Measurements from ENCODE around the gene KY. TPM values are rescaled to one million over a fixed set of nuclear protein-coding genes. Genes with fewer than 3 reads are reported as not detected.

The KY gene
- total RNA-seq, 1 experiment from 2014 or later, result not detected

DNA sequence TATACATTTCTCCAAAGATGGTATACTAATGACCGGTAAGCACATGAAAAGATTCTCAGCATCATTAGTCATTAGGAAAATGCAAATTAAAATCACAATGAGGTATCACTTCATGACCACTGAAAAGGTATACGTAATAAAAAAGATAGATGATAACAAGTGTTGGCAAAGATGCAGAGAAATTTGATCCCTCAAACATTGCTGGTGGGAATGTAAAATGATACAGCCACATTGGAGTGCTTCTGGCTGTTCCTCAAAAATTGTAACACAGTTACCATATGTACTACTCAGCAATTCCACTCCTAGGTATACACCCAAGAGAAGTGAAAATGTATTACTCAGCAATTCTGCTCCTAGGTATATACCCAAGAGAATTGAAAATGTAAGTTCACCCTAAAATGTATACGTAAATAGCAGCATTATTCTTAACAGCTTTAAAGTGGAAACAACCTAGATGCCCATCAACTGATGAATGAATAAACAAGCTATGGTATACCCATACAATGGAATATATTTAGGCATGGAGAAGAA lies 25.0 kb upstream of the KY start:
- no peak for DNase-seq (ENCODE audit: low read depth)

DNA sequence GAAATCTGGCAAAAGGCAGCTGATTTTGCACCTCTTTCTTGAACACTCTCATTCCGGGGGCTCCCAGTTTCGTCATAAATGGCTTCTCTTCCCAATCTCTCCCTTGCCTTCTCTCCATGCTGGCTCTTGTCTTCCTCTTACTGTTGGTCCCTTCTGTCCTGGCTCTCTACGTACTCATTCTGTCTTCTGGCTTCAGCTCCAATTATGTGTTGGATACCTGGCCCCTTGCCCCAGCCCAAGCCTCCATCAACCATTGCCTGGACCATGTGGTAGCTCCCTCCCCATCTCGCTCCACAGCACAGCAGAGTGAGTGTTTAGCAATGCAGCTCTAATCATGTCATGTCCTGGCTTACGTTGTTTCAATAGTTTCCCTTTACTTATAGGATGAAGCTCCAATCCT lies 21.7 kb upstream of the KY start:
- DNase-seq (ENCODE audit: low read depth), result no peak

- DNase-seq (ENCODE audit: low read depth), result no peak
Measured at GRCh38 chr3:134667956-134668355, 17.1 kb upstream of the KY start.

GRCh38 chr3:134667406-134667805 lies 16.6 kb upstream of the KY start:
- DNase-seq (ENCODE audit: low read depth), result no peak

GRCh38 chr3:134666885-134667284 lies 16.1 kb upstream of the KY start:
- DNase-seq (ENCODE audit: low read depth), result no peak

DNA sequence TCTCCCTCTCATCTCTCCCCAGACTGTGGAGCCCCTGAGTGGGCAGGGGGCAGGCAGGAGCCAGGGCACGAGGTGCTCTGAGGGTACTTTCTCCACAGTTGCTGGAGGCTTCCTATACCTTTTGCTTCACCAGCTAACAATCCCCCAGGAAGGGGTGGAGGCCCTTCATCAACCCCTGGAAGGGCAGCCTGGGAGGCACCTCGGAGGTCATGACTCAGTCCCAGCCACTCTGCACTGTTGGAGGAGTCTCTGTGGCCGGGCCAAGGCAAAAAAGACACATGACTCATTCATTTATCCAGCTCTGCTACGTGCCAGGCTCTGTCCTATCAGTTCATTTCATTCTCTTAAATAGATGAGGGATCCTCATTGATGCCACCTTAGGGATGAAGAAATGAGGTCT lies 15.6 kb upstream of the KY start:
- peak; percentile 90 for DNase-seq (ENCODE audit: low read depth)

- DNase-seq (ENCODE audit: low read depth), result no peak
Measured at GRCh38 chr3:134666052-134666451, 15.2 kb upstream of the KY start.

DNA sequence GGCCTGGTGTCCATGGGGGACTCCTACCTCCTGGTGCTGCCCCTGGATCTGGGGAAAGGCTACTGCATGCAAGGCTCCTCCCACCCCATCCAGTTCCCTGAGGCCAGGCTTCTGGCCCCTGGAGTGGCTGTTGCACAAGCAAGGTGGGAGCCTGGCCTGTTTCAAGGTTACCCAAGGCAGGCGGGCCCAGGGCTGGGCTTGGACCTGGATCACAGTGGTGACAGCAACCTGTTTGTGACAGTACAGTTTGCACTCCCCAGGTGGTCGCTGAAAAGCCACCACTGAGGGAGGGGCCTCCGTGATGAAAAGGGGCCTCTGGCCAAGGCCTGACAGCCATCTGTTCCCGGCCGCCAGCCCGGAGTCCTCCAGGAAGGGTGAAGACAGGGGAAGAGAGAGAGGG lies 14.4 kb upstream of the KY start:
- no peak for DNase-seq (ENCODE audit: low read depth)

GRCh38 chr3:134663721-134664456 lies 13.1 kb upstream of the KY start:
- peak; percentile 60 for DNase-seq (ENCODE audit: low read depth)

DNA sequence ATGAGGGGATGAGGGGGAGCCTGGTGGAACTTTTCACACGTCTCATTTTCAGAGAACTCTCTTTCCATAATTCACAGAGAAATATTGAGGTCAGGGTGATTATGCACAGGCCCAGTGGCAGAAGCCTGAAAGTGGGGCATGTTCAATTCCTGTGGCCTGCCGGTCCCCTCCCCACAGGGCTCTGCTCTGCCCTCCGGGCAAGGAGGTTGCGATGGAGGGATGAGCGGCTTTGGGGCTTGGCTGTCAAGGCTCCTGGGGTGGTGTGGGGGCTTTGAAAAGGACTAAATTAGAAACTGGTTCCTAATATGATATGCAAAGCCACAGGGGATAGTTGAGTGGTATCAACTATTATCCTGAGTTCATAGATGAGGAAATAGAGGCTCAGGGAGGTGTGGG lies 9.2 kb upstream of the KY start:
- no peak for DNase-seq (ENCODE audit: low read depth)

GRCh38 chr3:134659391-134660045 lies 8.7 kb upstream of the KY start:
- no peak for DNase-seq (ENCODE audit: low read depth)

- DNase-seq (ENCODE audit: low read depth), result no peak
Measured at GRCh38 chr3:134658555-134658954, 7.7 kb upstream of the KY start.

GRCh38 chr3:134656211-134656800 lies 5.5 kb upstream of the KY start:
- DNase-seq (ENCODE audit: low read depth), result no peak

- no peak for DNase-seq (ENCODE audit: low read depth)
Measured at GRCh38 chr3:134655706-134656105, 4.9 kb upstream of the KY start.

- DNase-seq (ENCODE audit: low read depth), result no peak
Measured at GRCh38 chr3:134654031-134654430, 3.2 kb upstream of the KY start.

DNA sequence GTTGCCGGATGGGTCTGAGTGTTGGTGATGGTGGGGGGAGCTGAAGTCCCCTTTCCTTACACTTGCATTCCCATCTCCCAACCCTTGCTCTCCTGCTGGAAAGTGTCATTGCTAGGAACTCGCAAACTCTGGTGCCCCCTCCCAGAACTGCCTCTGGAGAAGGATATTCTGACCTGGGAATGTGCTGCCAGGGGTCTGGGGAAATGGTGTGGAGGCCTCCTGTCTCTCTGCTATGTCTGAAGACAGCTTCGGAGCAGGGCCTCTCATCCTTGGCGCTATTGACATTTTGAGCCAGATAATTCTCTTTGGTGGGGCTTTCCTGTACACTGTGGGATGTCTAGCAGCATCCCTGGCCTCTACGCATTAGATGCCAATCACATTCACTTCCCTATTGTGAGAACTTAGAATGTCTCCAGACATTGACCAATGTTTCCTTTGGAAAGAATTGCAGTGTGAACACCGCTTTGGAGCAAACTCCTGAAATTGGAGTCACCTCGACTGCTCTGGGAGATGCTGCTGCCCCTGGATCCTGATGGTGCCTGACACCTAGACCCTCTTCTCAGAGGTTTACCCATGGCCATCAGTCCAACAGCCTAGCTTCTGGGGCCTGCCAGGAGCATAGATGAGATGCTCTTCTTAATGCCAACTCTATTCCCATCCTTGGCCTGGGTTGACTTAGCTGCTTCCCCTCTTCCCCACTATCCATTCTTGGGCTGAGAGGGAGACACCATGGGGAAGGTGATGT lies 2.2 kb upstream of the KY start:
- no peak for DNase-seq (ENCODE audit: low read depth)

DNA sequence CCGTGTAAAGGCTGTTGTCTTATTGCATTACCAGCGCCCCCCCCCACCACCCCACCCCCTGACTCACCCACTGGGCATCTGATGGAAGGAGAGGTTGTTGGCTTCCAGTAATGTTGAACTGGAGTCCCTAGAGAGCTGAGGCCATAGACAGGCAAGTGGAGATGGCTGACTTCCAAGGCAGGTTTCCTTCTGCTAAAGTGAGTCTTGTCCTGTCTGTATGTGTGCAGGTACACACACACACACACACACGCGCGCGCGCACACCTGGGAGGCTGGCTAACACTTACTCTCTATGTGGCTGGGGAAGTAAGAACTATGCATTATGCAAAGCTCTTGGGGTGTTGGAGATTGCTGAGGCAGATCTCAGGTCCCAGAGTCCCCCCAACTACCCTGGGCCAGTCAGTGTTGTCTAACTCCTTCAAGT lies 1.6 kb upstream of the KY start:
- DNase-seq (ENCODE audit: low read depth), result peak; percentile 44

- DNase-seq (ENCODE audit: low read depth), result no peak
Measured at GRCh38 chr3:134651347-134652041, 672 bp upstream of the KY start.

GRCh38 chr3:134649106-134649705 lies 1.6 kb downstream of the KY start:
- DNase-seq (ENCODE audit: low read depth), result no peak

DNA sequence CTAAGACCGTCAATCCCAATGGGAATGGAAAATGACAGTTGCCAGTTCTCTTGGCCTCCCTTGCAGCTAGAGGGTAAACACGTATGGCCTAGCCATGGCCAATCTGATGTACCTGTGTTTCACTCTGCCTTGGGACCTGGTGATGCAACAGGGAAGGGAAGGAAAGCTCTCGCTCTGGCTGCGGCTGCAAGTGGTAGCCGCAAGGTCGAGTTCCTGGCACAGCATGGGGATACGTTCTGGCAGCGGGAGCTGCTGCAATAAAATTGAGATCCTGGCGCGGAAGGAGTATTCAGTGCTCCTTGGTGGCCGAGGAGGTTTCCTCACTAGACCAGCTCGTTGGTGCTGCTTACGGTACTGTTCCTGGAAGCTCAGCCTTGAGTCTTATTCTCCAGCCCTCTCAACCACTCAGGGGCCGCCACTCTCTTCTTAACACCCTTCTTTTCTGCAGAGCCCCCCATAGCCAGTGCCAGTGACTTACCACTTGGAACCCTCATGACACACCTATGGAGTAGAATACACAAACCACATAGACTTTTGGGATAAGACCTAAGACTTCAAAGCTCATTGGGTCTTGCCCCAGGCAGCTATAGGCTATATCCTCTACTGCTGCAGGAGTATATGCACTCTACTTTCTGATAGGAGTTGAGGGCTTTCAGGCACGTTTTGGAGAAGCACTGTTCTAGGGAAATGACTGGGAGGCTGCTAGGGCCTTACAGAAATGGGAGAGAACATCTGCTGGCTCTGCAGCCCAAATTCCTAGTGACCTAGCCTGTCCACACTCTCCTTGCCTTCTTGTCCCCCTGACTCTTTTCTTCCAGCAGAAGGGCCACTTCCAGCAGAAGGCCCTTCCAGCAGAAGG lies 2.7 kb downstream of the KY start:
- no peak for DNase-seq (ENCODE audit: low read depth)

Data from HT1080 (cell line).